OCI-LY7 (cell line): ENCODE results near the gene GRIA1. TPM values are rescaled to one million over a fixed set of nuclear protein-coding genes. Genes with fewer than 3 reads are reported as not detected.

ENCODE experiments used
- BruUV-seq: library from RNA; stranded (reverse); fragments of 400-500 nt; replicated peaks from 2 replicates; lab custom pipeline; 2021; lab: Mats Ljungman, UMichigan
- CTCF ChIA-PET: fragments of 300-600 bp; sonication (Branson Sonifier 250); formaldehyde crosslinking; loops from one replicate; lab custom pipeline; 2022; ENCODE audit warnings: antibody characterized with exemption; ENCODE audit not compliant: unreplicated experiment; lab: Charles Lee
- POLR2A ChIA-PET: fragments of 300-600 bp; sonication (Branson Sonifier 250); formaldehyde crosslinking; loops from one replicate; lab custom pipeline; 2022; ENCODE audit warnings: antibody characterized with exemption; lab: Charles Lee
- DNase-seq: peaks from one replicate; pipeline ENCODE4 v3.0.0-alpha.2; 2015; ENCODE audit warnings: low spot score
- H2AFZ ChIP-seq: fragments of 200-600 bp; sonication (generic), shearing (Covaris generic); 2 replicates; pipeline ENCODE4 v1.6.1; 2014; ENCODE audit warnings: mild to moderate bottlenecking, antibody characterized with exemption, low read length, moderate library complexity
- H3K27ac ChIP-seq: fragments of 200-600 bp; sonication (generic); 2 replicates; pipeline ENCODE4 v1.5.1; 2014; ENCODE audit warnings: mixed run types, low read depth, mild to moderate bottlenecking, moderate library complexity, low read length, inconsistent platforms; ENCODE audit not compliant: poor library complexity, severe bottlenecking
- H3K36me3 ChIP-seq: fragments of 200-600 bp; sonication (generic); 2 replicates; pipeline ENCODE4 v1.6.1; 2014; ENCODE audit warnings: mild to moderate bottlenecking, antibody characterized with exemption, low read length, moderate library complexity, mixed read lengths; ENCODE audit not compliant: insufficient read depth
- H3K4me1 ChIP-seq: fragments of 200-600 bp; sonication (generic); 2 replicates; pipeline ENCODE4 v1.5.1; 2014; ENCODE audit warnings: mild to moderate bottlenecking, low read length; ENCODE audit not compliant: insufficient read depth, poor library complexity, severe bottlenecking
- H3K4me2 ChIP-seq: fragments of 200-600 bp; sonication (generic); 2 replicates; pipeline ENCODE4 v1.6.1; 2014; ENCODE audit warnings: mild to moderate bottlenecking, low read length
- H3K4me3 ChIP-seq: fragments of 200-600 bp; sonication (generic); 2 replicates; pipeline ENCODE4 v1.5.1; 2014; ENCODE audit warnings: mild to moderate bottlenecking, low read depth, low read length; ENCODE audit not compliant: poor library complexity, severe bottlenecking
- H3K79me2 ChIP-seq: fragments of 200-600 bp; sonication (generic); 2 replicates; pipeline ENCODE4 v1.6.1; 2016; ENCODE audit warnings: low read depth, mild to moderate bottlenecking, low read length, moderate library complexity, mixed read lengths; ENCODE audit not compliant: insufficient read depth
- H3K9me2 ChIP-seq: fragments of 200-600 bp; sonication (generic); 2 replicates; pipeline ENCODE4 v1.6.1; 2016; ENCODE audit warnings: mild to moderate bottlenecking, low read length, mixed read lengths; ENCODE audit not compliant: insufficient read depth
- H3K9me3 ChIP-seq: fragments of 200-600 bp; sonication (generic); 2 replicates; pipeline ENCODE4 v1.6.1; 2014; ENCODE audit warnings: mild to moderate bottlenecking, mixed run types, low read length, mixed read lengths
- H4K20me1 ChIP-seq: fragments of 200-600 bp; sonication (generic); 2 replicates; pipeline ENCODE4 v1.6.1; 2014; ENCODE audit warnings: mild to moderate bottlenecking, antibody characterized with exemption, low read length, moderate library complexity, mixed read lengths; ENCODE audit not compliant: insufficient read depth
- EZH2phosphoT487 ChIP-seq: fragments of 200-600 bp; sonication (generic); IDR thresholded peaks from 2 replicates; pipeline ENCODE4 v1.6.1; 2018; ENCODE audit warnings: low read depth, borderline replicate concordance, mild to moderate bottlenecking, mixed run types, antibody characterized with exemption, low read length, moderate library complexity, mixed read lengths
- intact Hi-C: fragments of 100-400 bp; cut with micrococcal nuclease; formaldehyde crosslinking; loops from one replicate; pipeline ENCODE4 v1.10.0; 2022; ENCODE audit not compliant: unreplicated experiment
- total RNA-seq, 2 experiments: library from RNA; depleted of rRNA in 1 of 2; stranded (reverse); fragments of >200 nt in 1 of 2; shearing (Covaris generic) in 1 of 2; gene quantifications; 2 replicates each; pipeline ENCODE4 v1.2.3, GENCODE V29; 2014 to 2022
- TF ChIP-seq, protein P1 (sequence below): fragments of 200-600 bp; sonication (generic); conservative IDR thresholded peaks from 2 replicates; pipeline ENCODE4 v1.5.1; 2014; ENCODE audit warnings: mild to moderate bottlenecking, antibody characterized with exemption, low read length, moderate library complexity, mixed read lengths

The GRIA1 gene
- total RNA-seq, 2 experiments from 2014 or later, result not detected

DNA sequence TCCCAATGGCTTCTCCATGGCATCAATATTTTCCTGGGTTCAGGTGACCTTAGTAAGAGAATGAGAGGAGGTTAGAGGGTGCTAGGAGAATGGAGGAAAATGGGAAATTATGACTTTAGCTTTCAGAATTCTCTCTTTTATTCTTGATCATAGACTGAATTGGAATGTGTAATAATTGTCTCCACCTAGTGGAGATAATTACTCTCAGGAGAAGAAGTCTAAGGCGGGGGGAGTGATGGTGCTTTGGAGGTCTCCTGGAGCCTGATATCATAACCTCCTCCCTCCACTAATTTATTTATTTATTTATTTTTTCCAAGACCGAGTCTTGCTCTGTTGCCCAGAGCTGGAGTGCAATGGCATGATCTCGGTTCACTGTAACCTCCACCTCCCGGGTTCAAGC lies 221.3 kb downstream of the GRIA1 start:
- Histone ChIP-seq H3K79me2 (no peaks in the 10 kb centered on the region), H3K4me3 (no peak overlapping the region), H3K4me1 (peaks cover 7% of the 10 kb centered on the region), H3K27ac (no peak overlapping the region), H3K4me2 (no peak overlapping the region), H3K9me2 (no peaks in the 10 kb centered on the region), H2AFZ (no peak overlapping the region), H3K9me3 (no peaks in the 10 kb centered on the region), H4K20me1 (no peaks in the 10 kb centered on the region), H3K36me3 (no peaks in the 10 kb centered on the region)
- intact Hi-C loops, result loop anchor here (1.0 kb wide), 1 partner anchor 215 kb away; no protein-coding TSS in a partner anchor
- POLR2A ChIA-PET, result interaction anchor here (0.6 kb wide), 1 partner anchor 33 kb away, joined by 4 read pairs; no protein-coding TSS in a partner anchor
- CTCF ChIA-PET, result interaction anchor here (0.8 to 1.3 kb wide), 2 partner anchors 212 to 217 kb away, joined by 3 read pairs; no protein-coding TSS in a partner anchor
- no peak for TF ChIP-seq EZH2phosphoT487
- TF ChIP-seq, protein P1, sequence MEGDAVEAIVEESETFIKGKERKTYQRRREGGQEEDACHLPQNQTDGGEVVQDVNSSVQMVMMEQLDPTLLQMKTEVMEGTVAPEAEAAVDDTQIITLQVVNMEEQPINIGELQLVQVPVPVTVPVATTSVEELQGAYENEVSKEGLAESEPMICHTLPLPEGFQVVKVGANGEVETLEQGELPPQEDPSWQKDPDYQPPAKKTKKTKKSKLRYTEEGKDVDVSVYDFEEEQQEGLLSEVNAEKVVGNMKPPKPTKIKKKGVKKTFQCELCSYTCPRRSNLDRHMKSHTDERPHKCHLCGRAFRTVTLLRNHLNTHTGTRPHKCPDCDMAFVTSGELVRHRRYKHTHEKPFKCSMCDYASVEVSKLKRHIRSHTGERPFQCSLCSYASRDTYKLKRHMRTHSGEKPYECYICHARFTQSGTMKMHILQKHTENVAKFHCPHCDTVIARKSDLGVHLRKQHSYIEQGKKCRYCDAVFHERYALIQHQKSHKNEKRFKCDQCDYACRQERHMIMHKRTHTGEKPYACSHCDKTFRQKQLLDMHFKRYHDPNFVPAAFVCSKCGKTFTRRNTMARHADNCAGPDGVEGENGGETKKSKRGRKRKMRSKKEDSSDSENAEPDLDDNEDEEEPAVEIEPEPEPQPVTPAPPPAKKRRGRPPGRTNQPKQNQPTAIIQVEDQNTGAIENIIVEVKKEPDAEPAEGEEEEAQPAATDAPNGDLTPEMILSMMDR, result peak; percentile 74
- peak; percentile 43 for DNase-seq
- no TSS peak for BruUV-seq

DNA sequence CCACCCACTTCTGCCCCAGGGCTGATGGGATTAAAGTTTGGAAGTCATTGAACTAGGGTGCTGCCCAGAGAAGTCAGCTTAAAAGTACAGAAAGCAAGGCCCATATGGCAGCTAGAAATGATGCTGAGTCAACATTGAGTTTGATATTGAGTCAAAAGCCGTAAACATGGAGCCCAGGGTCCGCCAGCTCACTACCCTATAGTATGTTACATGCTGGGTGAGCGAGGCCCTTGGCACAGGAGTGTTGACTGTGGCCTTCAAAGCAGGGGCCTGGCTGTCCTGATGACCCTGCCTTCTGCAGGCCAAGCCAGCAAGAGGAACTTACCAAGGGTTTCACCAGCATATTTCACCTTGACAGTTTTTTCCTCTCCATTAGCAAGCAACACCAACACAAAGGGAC lies 222.5 kb downstream of the GRIA1 start:
- Histone ChIP-seq H3K9me3 (no peaks in the 10 kb centered on the region), H3K4me1 (peaks cover 7% of the 10 kb centered on the region), H4K20me1 (no peaks in the 10 kb centered on the region), H3K4me2 (no peak overlapping the region), H3K27ac (no peak overlapping the region), H3K79me2 (no peaks in the 10 kb centered on the region), H3K36me3 (no peaks in the 10 kb centered on the region), H2AFZ (no peak overlapping the region), H3K4me3 (no peak overlapping the region), H3K9me2 (no peaks in the 10 kb centered on the region)
- intact Hi-C loops, result no loop called here
- no peak for DNase-seq
- ChIA-PET CTCF (no interaction called here), POLR2A (no interaction called here)
- TF ChIP-seq EZH2phosphoT487, result no peak
- TF ChIP-seq, protein P1, result no peak
- BruUV-seq, result no TSS peak

DNA sequence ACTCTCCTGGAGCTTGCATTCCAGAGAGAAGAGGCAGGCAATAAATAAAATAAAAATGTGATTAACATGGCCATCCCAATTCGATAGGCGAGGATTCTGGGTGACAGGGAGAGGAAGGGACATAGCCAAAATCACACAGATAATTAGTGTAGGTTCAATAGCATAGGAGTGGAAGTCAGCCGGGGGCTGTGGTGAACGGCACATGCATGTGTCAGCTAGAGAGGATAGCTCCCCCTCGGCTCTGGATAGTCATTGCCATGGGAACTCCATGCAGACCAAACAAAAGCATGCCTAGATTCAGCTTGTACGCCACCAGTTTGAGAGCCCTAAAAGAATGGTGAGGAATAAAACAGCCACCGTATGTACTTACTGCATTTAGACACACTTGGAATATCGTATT lies 223.5 kb downstream of the GRIA1 start:
- Histone ChIP-seq H3K79me2 (no peaks in the 10 kb centered on the region), H3K4me3 (no peak overlapping the region), H3K36me3 (no peaks in the 10 kb centered on the region), H3K9me3 (no peaks in the 10 kb centered on the region), H2AFZ (no peak overlapping the region), H3K27ac (no peak overlapping the region), H3K4me2 (no peak overlapping the region), H3K9me2 (no peaks in the 10 kb centered on the region), H3K4me1 (peaks cover 7% of the 10 kb centered on the region), H4K20me1 (no peaks in the 10 kb centered on the region)
- TF ChIP-seq, protein P1, result no peak
- no peak for TF ChIP-seq EZH2phosphoT487
- ChIA-PET CTCF (interaction anchor here (0.8 kb wide), 1 partner anchor 240 kb away, joined by 3 read pairs; no protein-coding TSS in a partner anchor), POLR2A (interaction anchor here (0.7 to 1.5 kb wide), 2 partner anchors 18 to 218 kb away, joined by 3 to 6 read pairs; no protein-coding TSS in a partner anchor)
- BruUV-seq, result no TSS peak
- no peak for DNase-seq
- intact Hi-C loops, result no loop called here
